GM12865 (cell line): ENCODE measurements around the gene MRPL16.

Source experiments
- DNase-seq: peaks from one replicate; pipeline ENCODE4 v3.0.0; 2010; ENCODE audit warnings: low read depth
- H3K4me3 ChIP-seq: 2 replicates; pipeline ENCODE4 v1.5.1; 2011; ENCODE audit warnings: mild to moderate bottlenecking, low read depth, low read length, control low read depth
- TF ChIP-seq, protein P1 (sequence below): IDR thresholded peaks from 2 replicates; pipeline ENCODE4 v1.5.1; 2011; ENCODE audit warnings: low read length, control low read depth, low read depth, inconsistent platforms; ENCODE audit not compliant: insufficient read depth; ENCODE audit errors: missing control alignments

MRPL16 gene

DNA sequence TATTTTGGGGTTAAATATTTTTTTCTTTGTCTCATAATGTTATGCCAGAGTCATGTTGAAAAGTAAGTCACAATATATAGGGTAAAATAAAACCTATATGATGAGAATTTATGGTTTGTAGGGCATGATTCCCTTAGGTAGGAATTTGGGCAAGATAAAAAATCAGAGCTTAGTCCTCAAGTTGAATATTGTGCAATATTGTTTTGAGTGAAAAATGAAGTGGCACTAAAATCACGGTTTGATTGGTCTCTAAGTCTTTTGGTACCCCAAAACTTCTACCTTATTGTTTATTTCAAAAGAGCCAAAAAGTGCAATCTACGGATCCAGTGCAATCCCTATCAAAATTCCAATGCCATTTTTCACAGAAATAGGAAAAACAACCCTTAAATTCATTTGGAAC is 1.6 kb upstream of the MRPL16 start:
- no peak for DNase-seq
- TF ChIP-seq, protein P1, sequence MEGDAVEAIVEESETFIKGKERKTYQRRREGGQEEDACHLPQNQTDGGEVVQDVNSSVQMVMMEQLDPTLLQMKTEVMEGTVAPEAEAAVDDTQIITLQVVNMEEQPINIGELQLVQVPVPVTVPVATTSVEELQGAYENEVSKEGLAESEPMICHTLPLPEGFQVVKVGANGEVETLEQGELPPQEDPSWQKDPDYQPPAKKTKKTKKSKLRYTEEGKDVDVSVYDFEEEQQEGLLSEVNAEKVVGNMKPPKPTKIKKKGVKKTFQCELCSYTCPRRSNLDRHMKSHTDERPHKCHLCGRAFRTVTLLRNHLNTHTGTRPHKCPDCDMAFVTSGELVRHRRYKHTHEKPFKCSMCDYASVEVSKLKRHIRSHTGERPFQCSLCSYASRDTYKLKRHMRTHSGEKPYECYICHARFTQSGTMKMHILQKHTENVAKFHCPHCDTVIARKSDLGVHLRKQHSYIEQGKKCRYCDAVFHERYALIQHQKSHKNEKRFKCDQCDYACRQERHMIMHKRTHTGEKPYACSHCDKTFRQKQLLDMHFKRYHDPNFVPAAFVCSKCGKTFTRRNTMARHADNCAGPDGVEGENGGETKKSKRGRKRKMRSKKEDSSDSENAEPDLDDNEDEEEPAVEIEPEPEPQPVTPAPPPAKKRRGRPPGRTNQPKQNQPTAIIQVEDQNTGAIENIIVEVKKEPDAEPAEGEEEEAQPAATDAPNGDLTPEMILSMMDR: no peak
- H3K4me3 ChIP-seq: no peak overlapping the region

DNA sequence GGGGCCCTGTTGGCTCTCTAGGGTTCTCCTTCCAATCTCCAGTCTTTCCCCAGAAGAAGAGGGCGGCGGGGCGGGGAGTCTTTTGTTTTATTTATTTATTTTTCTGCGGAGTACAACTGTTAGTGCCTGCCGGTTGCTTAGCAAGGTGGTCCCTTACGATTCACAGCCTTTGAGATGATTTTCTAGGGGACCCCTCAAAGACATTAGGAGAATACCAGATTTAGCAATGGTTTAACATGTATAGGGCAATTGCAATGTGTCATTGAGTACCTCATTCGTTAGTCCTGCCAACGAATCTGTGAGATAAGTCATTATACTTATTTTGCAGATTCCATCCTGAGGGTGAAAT is 307 bp upstream of the MRPL16 start:
- TF ChIP-seq, protein P1: no peak
- H3K4me3 ChIP-seq: peak overlapping the region; percentile 67

DNA sequence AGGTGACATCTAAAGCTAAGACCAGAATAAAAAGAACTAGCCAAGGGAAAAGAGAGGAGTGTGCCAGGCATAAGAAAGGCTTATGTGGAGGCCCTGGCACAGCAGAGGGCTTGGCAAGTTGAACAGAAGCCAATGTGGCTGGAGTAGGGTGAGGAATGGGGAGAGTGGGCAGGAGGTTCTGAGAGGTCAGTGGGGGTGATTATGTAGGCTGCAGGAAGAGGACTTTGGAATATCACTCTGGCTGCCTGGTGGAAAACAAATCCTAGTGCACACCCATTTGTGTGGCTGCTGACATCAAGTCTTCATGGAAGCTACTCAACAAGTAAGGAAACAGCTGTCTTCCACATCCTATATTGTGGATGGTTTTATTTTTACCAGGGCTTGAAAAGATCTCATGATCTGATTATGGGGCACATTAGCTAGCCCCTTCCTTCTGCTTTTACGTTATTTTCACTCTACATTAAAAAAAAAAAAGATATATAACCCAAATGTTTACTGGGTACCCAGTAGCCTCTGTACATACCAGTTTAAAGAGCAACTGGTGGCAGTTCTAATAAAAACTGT is 3.4 kb downstream of the MRPL16 start:
- TF ChIP-seq, protein P1: no peak
- H3K4me3 ChIP-seq: no peak overlapping the region
- no peak for DNase-seq

More for the DNA sequence above, 307 bp upstream of the MRPL16 start:
- no peak for DNase-seq

DNA sequence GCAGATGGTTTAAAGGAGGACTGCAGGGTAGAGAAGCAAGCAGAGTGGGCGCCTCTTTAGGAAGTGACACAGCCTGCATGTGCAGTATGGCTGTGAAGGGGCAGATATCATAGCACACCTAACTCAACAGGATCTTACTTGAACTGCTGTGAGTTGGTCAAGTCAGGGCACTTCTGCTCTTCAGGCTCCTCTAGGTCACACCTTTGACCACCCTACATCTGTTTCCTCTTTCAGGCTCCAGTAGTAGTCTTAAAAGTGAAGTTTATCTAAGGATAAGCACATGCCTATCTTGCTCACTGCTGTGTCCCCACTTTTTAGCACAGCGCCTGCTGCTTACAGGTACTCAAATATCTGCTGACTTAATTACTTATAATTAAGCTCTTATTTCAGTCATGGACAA is 6.5 kb downstream of the MRPL16 start:
- TF ChIP-seq, protein P1: no peak
- H3K4me3 ChIP-seq: no peak overlapping the region
- DNase-seq: no peak

DNA sequence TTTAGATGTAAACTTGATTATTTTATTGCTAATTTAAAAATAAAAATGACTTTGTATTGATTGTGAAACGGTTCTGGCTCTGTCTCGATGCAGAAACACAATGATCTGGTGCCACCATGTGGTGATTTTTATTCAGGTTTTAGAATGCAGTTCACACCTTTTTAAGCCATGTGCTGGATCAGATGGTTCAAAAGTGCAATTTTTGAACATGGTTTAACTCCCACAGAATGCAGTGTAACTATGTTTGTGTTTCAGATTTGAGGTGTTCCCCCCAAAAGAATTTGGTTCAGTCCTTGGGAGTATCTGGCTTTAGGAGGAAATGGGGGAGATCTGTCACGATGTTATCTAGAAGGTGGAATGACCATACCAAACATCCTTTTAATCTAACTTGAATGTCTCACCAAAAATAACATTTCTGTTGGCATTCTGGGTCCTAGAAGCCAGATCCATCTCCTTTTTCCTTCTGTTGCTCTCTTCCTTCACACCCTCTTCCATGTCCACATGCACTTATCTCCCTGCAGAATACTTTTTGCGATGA is 7.9 kb downstream of the MRPL16 start:
- DNase-seq: peak; percentile 55
- H3K4me3 ChIP-seq: no peak overlapping the region
- TF ChIP-seq, protein P1: peak; percentile 36

DNA sequence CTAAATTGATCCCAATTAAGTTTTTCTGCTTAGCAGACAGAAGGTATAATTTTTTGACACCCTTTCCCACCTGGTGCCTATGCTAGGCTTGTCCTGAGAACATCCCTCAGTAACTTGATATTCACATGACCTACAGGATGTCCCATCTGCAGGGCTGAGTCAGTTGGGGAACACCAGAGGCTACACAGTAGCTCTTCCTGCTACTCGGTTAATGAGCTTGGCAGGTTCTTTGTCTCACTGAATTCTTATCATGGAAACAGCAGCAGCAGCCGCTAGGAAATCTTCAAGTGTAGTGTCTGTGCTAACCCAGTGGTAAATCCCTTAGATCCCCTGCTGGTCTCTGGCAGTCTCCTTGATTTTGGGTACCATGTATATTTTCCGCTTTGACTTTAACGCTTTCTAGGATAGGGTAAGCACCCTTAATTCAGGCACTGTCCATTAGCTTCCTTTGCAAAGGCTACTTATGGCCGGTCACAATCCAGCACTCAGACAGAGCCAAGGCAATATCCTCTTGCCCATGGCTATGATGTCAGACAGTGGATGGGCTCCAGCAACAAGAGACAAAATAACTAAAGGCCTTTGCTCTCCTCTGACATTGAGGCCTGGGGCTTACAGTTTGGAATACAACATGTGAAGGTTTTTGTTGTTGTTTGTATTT is 8.5 kb downstream of the MRPL16 start:
- TF ChIP-seq, protein P1: no peak
- DNase-seq: no peak
- H3K4me3 ChIP-seq: no peak overlapping the region

DNA sequence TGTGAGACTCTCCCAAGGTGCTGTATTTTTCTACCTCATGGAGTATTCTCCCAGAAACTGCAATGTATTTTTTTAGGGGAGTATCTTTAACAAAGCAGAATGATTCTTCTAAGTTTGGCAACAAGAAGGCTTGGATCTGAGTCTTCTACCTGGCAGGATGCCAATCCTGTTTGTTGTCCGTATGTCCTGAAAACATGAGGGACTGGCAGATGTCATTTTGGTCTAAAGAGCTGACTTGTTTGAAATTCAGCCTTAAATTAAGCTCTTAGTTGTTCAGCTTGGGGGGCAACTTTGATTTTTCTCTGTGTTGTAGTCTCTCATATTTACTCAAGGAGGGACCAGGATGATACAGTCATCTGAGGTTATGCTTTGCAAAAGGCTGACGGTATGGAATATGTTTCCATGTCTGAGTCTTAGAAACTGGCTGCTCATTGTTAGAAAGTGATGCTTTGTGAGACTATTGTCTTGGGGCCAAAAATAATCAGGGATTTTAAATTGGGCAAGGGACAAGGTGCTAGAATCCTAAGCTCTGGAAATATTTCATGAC is 9.3 kb downstream of the MRPL16 start:
- no peak for DNase-seq
- TF ChIP-seq, protein P1: no peak
- no peak overlapping the region for H3K4me3 ChIP-seq
